Stimulated activated memory B cell treated with anti-CD40 and anti-IgM and Interleukin-4, amounts not matched to agents 10 μg/mL and 1 μg/mL and 100 μg/mL, for 72 hours (primary cell): ENCODE measurements around the gene BAHCC1.

Experiments used
- ATAC-seq: fragments of 150-1000 bp; cut with Tn5 transposase; 2 replicates; pipeline ENCODE4 v1.10.0; 2021
- H3K27ac Mint-ChIP-seq: one replicate; pipeline ENCODE4 v1.8.0; 2022; ENCODE audit warnings: mild to moderate bottlenecking, mixed read lengths
- H3K27me3 Mint-ChIP-seq: one replicate; pipeline ENCODE4 v1.8.0; 2022; ENCODE audit warnings: mixed read lengths
- H3K36me3 Mint-ChIP-seq: one replicate; pipeline ENCODE4 v1.8.0; 2022; ENCODE audit warnings: mixed read lengths
- H3K4me1 Mint-ChIP-seq: one replicate; pipeline ENCODE4 v1.8.0; 2022; ENCODE audit warnings: mixed read lengths
- H3K4me3 Mint-ChIP-seq: one replicate; pipeline ENCODE4 v1.8.0; 2022; ENCODE audit warnings: mild to moderate bottlenecking, moderate library complexity, mixed read lengths
- H3K9me3 Mint-ChIP-seq: one replicate; pipeline ENCODE4 v1.8.0; 2022; ENCODE audit warnings: mixed read lengths

The BAHCC1 gene

GRCh38 chr17:81398176-81398831, 3.0 kb downstream of the BAHCC1 start:
- Mint-ChIP-seq H3K4me1 (peaks cover 29% of the 10 kb centered on the region), H3K9me3 (no peaks in the 10 kb centered on the region), H3K27me3 (peaks cover 65% of the 10 kb centered on the region), H3K27ac (peak overlapping the region; percentile 57), H3K4me3 (peak overlapping the region; percentile 84), H3K36me3 (no peaks in the 10 kb centered on the region)
- ATAC-seq: no peak

DNA sequence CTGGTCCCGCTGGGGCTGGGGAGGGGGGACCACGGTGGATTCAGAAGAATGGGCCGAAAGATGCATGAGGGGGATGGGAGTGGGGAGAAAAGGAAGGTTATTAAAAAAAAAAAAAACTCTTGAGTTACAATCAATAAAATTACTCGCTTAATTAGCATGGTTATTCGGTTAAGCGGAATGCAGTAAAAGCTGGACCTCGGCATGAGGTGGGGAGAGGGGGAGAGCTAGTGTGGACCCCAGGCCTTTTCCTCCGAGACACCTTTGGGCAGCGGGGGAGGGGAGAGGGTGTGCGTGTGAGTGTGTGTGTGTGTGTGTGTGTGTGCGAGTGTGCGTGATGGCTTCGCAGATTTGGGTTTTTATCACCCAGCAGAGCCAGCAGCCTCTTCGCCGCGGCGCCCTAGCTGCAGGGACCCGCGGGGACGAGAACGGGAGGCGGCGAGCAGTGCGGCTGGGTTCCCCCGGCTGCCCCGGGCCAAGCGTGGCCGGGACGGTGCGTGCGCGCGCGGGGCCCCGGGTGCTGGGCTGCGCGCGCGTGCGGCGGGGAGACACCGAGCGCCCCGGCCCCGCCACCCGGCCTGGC, 3.7 kb downstream of the BAHCC1 start:
- no peak for ATAC-seq
- H3K27ac Mint-ChIP-seq: peak overlapping the region; percentile 57
- H3K9me3 Mint-ChIP-seq: no peaks in the 10 kb centered on the region
- peaks cover 68% of the 10 kb centered on the region for H3K27me3 Mint-ChIP-seq
- no peaks in the 10 kb centered on the region for H3K36me3 Mint-ChIP-seq
- H3K4me1 Mint-ChIP-seq: peaks cover 27% of the 10 kb centered on the region
- H3K4me3 Mint-ChIP-seq: peak overlapping the region; percentile 84

- Mint-ChIP-seq H3K27ac (no peak overlapping the region), H3K36me3 (no peaks in the 10 kb centered on the region), H3K4me1 (peaks cover 24% of the 10 kb centered on the region)
Measured at GRCh38 chr17:81399481-81400153, 4.4 kb downstream of the BAHCC1 start.

GRCh38 chr17:81400154-81400977, 5.1 kb downstream of the BAHCC1 start:
- H3K9me3 Mint-ChIP-seq: no peaks in the 10 kb centered on the region
- peaks cover 24% of the 10 kb centered on the region for H3K4me1 Mint-ChIP-seq
- no peak for ATAC-seq
- H3K36me3 Mint-ChIP-seq: no peaks in the 10 kb centered on the region
- H3K27me3 Mint-ChIP-seq: peaks cover 74% of the 10 kb centered on the region
- no peak overlapping the region for H3K27ac Mint-ChIP-seq
- H3K4me3 Mint-ChIP-seq: peak overlapping the region; percentile 62

More at GRCh38 chr17:81399481-81400153, 4.4 kb downstream of the BAHCC1 start:
- Mint-ChIP-seq H3K27me3 (peaks cover 68% of the 10 kb centered on the region), H3K4me3 (peak overlapping the region; percentile 62), H3K9me3 (no peaks in the 10 kb centered on the region)
- no peak for ATAC-seq

DNA sequence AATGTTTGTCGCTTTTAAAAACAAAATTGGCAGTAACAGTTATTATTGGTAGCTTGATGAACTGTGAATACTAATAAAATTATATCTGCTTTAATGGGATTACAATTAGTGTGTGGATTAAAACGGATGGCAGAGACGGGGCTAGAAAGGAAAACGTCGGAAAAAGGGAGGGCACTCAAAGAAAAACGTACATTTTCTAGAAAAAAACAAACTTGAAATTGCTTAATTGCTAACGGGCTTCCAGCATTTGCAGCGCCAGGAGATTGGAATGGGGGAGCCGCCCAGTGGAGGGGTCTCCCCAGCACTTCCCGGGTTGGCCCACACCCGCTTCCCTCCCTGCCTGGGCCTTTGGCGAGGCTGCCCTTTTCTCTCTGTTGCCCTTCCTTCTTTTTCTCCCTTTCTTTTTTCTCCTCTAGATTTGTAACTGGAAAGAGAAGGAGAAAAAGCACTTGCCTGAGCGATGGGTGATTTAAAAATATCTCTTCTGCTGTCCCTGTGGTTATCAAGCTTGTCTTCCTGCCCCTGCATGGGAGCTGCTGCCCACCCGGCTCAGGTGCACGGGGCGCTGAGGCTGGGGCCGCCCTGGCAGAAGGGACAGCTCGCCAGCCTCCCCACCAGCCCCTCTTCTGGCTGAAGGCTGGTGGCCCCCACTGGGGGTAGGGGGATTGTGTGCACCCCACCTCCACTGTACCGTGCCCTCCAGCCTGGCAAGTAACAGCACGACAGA, 5.9 kb downstream of the BAHCC1 start:
- peaks cover 24% of the 10 kb centered on the region for H3K4me1 Mint-ChIP-seq
- no peak overlapping the region for H3K27ac Mint-ChIP-seq
- H3K9me3 Mint-ChIP-seq: no peaks in the 10 kb centered on the region
- no peak for ATAC-seq
- no peak overlapping the region for H3K4me3 Mint-ChIP-seq
- H3K36me3 Mint-ChIP-seq: no peaks in the 10 kb centered on the region
- H3K27me3 Mint-ChIP-seq: peaks cover 82% of the 10 kb centered on the region

- peak overlapping the region; percentile 5 for H3K4me3 Mint-ChIP-seq
- no peak overlapping the region for H3K27ac Mint-ChIP-seq
- H3K36me3 Mint-ChIP-seq: no peaks in the 10 kb centered on the region
Measured at GRCh38 chr17:81401723-81402529, 6.7 kb downstream of the BAHCC1 start.

DNA sequence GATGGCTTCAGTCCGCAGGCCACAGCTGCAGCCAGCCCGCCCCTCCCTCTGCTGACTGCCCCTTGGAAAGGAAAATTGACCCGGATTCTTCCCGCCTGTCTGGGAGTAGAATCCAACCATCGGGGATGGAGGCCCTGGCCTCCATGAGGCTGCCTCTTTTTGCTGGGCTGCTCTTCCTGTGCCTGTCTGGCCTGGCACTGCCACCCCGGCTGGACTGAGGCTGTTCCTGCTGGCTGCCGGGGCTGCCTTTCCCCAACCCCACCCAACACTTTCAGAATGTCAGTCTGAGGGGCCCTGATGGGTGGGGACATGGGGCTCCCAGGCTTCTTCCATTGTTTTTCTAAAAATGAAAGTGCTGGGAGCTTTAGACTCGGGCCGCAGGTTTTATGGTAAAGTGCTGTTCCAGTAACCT, 7.3 kb downstream of the BAHCC1 start:
- Mint-ChIP-seq H3K4me3 (no peak overlapping the region), H3K4me1 (peaks cover 24% of the 10 kb centered on the region), H3K27me3 (peaks cover 96% of the 10 kb centered on the region), H3K27ac (no peak overlapping the region), H3K9me3 (no peaks in the 10 kb centered on the region), H3K36me3 (no peaks in the 10 kb centered on the region)
- ATAC-seq: no peak

More at GRCh38 chr17:81401723-81402529, 6.7 kb downstream of the BAHCC1 start:
- H3K9me3 Mint-ChIP-seq: no peaks in the 10 kb centered on the region
- ATAC-seq: peak; percentile 10
- peaks cover 24% of the 10 kb centered on the region for H3K4me1 Mint-ChIP-seq
- H3K27me3 Mint-ChIP-seq: peaks cover 90% of the 10 kb centered on the region

DNA sequence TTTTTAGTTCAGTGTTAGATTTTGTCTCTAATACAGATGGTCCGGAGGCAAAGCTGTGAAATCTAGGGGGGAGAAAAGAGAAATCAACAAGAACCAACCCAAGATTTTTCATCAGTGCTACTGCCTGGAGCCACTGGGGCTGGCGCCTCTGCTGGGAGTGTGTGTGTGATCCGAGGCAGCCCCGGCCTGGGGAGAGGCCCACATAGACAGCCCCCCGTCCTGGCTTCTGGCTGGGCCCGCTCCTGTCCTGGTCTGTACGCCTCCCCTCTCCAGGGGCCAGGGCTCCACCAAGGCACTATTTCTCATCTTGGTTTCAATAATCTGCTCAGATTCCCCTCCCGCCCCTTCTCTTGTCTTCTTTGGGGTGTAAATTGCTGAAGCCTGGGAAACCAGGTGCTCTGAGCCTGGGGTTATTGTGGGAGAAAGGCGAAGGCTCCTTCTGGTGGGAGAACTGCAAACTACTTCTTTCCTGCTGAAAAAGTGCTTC, 7.8 kb downstream of the BAHCC1 start:
- Mint-ChIP-seq H3K27me3 (peaks cover 96% of the 10 kb centered on the region), H3K4me1 (peaks cover 24% of the 10 kb centered on the region), H3K4me3 (no peak overlapping the region), H3K36me3 (no peaks in the 10 kb centered on the region), H3K27ac (no peak overlapping the region), H3K9me3 (no peaks in the 10 kb centered on the region)
- ATAC-seq: no peak

- ATAC-seq: no peak
- H3K27me3 Mint-ChIP-seq: peaks cover 96% of the 10 kb centered on the region
- no peak overlapping the region for H3K4me3 Mint-ChIP-seq
- no peak overlapping the region for H3K27ac Mint-ChIP-seq
- peaks cover 19% of the 10 kb centered on the region for H3K4me1 Mint-ChIP-seq
- H3K9me3 Mint-ChIP-seq: no peaks in the 10 kb centered on the region
- H3K36me3 Mint-ChIP-seq: no peaks in the 10 kb centered on the region
Measured at GRCh38 chr17:81403671-81404534, 8.6 kb downstream of the BAHCC1 start.

DNA sequence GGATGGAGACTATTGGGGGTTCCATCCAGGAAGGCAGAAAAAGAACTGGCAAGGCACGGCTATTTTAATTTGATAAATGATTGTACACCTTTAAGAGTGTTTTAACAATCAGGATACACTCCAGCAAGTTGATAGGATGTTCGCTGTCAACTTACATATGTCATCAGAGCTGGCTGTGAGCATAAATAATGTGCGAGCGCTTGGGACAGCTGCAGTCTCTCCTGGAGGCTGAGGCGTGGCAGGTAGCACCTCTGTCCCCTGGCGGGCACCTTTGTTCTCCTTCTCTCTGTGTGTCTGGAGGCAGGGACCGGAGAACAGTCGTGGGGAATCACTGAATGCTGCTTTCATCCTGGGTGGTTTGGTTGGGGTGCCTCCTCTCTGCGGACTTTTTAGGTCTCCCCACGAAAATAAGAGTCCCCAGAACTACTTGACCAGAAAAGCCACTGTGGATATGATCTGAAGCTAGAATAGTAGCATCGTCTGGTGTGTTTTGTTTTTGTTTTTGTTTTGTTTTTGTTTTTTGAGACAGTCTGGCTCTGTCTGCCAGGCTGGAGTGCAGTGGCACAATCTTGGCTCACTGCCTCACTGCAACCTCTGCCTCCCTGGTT, 9.4 kb downstream of the BAHCC1 start:
- Mint-ChIP-seq H3K27me3 (peaks cover 100% of the 10 kb centered on the region), H3K27ac (no peak overlapping the region), H3K9me3 (no peaks in the 10 kb centered on the region)

DNA sequence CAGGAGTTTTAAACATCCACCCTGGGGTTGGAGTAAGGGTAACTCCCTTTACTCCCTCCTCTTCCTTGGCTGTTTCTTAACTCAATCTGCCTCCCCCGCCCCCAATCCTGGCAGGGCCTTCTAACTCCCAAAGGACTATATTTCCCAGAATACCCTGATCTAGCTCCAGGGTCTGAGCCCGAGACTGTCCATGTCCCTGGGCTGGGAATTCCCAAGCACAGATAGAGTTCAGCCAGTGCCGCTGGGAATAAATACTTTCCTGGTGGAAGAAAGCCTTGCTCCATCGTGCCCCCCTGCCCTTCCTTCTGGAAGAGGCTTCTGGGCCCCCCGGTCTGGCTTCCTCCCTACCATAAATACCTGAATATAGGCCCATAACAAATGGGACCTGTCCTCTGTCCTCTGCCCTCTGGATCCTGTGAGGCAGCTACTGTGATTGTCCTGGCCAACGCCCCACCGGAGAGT, 10.2 kb downstream of the BAHCC1 start:
- Mint-ChIP-seq H3K9me3 (no peaks in the 10 kb centered on the region), H3K4me3 (no peak overlapping the region), H3K27me3 (peaks cover 100% of the 10 kb centered on the region), H3K36me3 (no peaks in the 10 kb centered on the region), H3K27ac (no peak overlapping the region), H3K4me1 (peaks cover 11% of the 10 kb centered on the region)
- ATAC-seq: no peak

More for the DNA sequence above, 9.4 kb downstream of the BAHCC1 start:
- Mint-ChIP-seq H3K36me3 (no peaks in the 10 kb centered on the region), H3K4me1 (peaks cover 17% of the 10 kb centered on the region), H3K4me3 (no peak overlapping the region)
- no peak for ATAC-seq

DNA sequence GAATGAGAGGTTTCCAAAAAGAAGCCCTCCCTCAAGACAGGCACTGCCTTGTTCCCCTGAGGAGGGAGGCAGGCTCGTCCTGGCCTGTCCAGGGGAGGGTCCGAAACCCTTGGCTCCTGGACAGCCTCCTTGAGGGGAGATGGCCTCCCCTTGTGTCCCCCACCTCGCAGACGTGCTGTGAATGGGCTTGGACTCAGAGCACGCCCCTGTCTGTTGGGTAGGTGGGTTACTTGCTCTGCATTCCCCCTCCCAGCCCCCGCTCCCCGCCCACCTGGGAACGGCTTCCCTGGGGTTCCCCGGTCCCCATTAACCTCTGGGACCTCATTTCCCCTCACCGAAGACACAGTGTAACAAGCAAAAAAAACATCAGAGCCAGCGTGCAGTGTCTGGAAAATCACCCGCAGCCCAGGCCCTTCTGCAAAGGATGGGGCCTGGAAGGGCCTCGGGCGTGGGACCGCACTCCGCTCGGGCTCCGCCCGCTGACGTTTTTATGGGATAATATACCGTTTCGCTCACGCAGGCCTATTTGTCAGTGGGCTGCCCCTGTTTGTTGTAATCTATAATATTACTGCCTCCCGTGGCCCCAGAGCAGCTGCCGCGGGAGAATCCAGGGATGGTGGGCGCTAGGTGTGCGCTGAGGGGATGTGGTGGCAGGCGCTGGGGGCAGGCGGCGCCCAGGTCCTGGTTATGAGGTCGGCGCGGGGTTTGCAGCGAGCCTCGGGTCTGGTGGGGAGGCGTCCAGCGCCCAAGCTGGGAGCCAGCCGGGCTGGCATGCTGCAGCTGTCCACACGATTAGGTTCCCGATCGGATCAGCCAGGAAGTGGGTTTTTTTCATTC, 11.1 kb downstream of the BAHCC1 start:
- H3K36me3 Mint-ChIP-seq: no peaks in the 10 kb centered on the region
- H3K4me1 Mint-ChIP-seq: peaks cover 13% of the 10 kb centered on the region
- H3K9me3 Mint-ChIP-seq: no peaks in the 10 kb centered on the region
- peaks cover 96% of the 10 kb centered on the region for H3K27me3 Mint-ChIP-seq
- H3K27ac Mint-ChIP-seq: no peak overlapping the region
- ATAC-seq: no peak
- no peak overlapping the region for H3K4me3 Mint-ChIP-seq
